AG09309 (cell line): ENCODE measurements around the gene ADAMTS15.
A peak's percentile ranks its signal among the peaks of the same experiment; 100 is the strongest.

Source experiments
- DNase-seq: peaks from one replicate; pipeline ENCODE4 v3.0.0-alpha.2; 2010; ENCODE audit warnings: low read depth
- H3K4me3 ChIP-seq: 2 replicates; pipeline ENCODE4 v1.5.1; 2011; ENCODE audit warnings: mild to moderate bottlenecking, low read depth, low read length, moderate library complexity; ENCODE audit not compliant: control insufficient read depth
- TF ChIP-seq, protein P1 (sequence below): IDR thresholded peaks from 2 replicates; pipeline ENCODE4 v1.5.1; 2011; ENCODE audit warnings: mild to moderate bottlenecking, low read depth, low read length, inconsistent platforms; ENCODE audit not compliant: insufficient read depth, control insufficient read depth; ENCODE audit errors: missing control alignments

Gene ADAMTS15

DNA sequence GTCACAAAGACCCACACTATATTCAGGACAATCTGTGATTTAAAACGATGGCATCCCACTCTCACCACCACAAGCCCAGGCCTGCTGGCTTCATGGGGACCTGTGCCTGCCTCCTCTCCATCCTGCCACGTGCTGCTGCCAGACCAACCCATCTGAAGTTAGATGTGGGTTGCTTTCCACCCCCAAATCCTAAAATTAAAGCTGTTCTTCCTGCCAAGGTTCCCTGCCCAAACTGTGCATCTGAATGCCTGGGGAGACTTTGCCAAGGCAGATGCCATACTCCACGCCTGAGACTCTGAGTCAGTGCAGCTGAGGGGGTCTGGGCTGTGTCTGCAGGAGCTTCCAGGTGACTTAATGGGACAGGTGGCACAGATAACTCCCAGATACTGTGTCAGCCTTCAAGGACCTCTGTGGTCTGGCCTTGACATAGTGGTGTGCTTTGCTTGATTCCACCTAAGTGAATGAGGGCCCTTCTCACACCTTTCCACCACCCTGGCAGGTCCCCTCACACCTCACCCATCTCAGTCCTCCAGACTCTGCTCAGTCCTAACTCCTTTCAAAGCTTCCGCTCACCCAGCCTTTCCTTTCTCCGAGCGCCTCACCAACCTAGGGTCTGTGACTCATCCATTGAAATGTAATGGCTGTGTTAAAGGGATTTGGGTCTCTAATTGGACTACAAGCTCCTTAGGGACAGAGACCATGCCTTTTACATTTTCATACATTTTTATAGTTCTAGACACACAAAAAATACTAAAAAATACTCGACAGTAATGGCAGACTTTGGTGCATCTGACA lies 38.7 kb upstream of the ADAMTS15 start:
- no peak overlapping the region for H3K4me3 ChIP-seq
- TF ChIP-seq, protein P1, sequence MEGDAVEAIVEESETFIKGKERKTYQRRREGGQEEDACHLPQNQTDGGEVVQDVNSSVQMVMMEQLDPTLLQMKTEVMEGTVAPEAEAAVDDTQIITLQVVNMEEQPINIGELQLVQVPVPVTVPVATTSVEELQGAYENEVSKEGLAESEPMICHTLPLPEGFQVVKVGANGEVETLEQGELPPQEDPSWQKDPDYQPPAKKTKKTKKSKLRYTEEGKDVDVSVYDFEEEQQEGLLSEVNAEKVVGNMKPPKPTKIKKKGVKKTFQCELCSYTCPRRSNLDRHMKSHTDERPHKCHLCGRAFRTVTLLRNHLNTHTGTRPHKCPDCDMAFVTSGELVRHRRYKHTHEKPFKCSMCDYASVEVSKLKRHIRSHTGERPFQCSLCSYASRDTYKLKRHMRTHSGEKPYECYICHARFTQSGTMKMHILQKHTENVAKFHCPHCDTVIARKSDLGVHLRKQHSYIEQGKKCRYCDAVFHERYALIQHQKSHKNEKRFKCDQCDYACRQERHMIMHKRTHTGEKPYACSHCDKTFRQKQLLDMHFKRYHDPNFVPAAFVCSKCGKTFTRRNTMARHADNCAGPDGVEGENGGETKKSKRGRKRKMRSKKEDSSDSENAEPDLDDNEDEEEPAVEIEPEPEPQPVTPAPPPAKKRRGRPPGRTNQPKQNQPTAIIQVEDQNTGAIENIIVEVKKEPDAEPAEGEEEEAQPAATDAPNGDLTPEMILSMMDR: no peak
- no peak for DNase-seq

- TF ChIP-seq, protein P1: no peak
- H3K4me3 ChIP-seq: no peak overlapping the region
- no peak for DNase-seq
Observed at GRCh38 chr11:130411223-130411622, 37.2 kb upstream of the ADAMTS15 start.

DNA sequence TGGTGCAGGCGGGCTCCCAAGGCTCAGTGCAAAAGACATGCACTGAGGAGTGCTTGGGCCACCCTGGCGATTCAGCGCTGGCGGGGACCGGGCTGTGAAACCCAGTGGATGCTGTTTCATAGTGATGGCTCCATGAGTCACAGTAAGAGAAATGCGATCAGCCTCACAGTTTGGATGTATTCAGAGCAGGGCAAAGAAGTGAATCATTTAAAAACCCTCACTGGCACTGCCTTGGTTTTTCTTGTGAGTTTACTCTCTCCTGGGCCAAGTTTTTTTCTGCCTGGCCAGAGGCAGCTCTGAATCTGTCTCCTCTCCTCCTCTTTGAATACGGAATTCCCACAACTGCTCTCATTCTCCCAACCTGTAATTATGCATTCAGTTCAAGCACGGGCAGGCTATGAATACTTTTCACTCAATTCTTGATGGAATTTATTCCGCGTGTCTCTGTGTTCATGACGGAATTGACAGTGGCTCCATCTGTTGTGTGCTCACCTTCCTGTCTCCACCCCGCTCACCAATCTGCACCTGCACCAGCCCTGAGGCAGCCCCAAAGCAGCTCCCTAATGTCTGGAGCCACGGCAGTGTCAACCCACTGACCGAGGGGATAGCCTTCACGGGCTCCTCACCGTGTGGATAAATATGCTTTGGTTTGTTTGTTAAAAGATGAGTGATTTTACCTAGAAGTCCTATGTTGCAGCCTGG lies 34.9 kb upstream of the ADAMTS15 start:
- TF ChIP-seq, protein P1: no peak
- H3K4me3 ChIP-seq: no peak overlapping the region
- peak; percentile 79 for DNase-seq

GRCh38 chr11:130414107-130415080 lies 34.1 kb upstream of the ADAMTS15 start:
- TF ChIP-seq, protein P1: no peak
- no peak for DNase-seq
- H3K4me3 ChIP-seq: no peak overlapping the region

DNA sequence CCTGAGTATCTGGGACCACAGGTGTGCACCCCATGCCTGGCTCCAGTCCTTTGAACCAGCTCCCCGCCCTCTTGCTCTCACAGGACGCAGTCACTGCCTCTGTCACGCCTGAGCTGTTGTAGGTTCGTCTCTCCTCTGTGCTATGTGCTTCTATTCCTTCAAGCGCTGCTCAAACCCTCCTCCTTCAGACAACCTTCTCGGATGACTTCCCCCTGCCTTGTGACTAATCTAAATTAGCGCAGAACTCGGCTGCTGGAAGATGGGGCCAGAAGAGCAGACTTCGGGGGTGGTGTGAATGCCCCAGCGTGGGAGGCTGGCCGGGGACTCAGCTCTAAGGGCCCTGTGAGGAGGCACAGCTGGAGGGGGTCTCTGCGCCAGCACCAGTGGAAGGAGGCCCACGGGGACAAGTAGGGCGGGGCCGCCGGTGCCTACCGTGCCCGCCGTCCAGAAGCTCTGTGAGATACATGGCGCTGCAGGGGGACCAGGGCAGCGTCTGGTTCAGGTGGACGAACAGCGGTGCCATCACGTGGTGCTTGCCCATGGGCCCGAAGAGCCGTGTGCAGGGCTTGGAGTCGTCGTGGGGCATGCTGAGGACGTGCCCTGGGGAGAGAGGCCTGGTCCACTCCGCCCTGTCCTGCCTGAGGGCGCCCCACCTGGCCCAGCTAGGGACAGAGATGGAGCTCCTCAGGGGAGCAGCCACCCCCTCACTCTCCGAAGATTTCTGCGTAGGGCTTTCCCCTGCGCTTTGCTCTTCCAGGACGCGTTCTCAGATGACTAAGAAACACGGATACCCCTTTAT lies 32.5 kb upstream of the ADAMTS15 start:
- TF ChIP-seq, protein P1: no peak
- H3K4me3 ChIP-seq: no peak overlapping the region
- no peak for DNase-seq
